ENCODE data around the gene BARHL2.

Gene BARHL2

DNA sequence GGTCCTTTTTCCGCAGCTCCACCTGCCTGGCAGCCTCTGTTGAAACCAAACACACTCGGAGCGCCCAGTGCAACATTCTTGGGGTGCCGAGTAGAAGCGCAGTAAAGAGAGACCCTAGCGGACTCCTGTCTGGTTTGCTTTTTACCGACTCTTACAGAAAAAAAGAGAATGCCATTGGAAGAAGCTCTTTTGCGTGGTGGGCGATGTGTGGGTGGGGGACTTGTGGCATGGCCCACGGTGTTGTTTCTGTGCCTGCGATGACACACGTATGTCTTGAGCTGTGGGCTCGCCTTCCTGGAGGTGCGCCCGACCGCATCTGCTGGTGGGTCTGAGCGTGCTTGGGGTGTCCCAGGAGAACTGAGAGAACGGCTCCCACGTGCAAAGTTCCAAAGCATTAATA is 7.3 kb upstream of the BARHL2 start:
- Histone ChIP-seq H3K27me3 (ENCODE audit: control insufficient read depth, low read length) (peaks cover 4% of the 10 kb centered on the region; the same call in 1 of the 2 replicates), H3K79me2 (ENCODE audit: control insufficient read depth, low read length) (no peaks in the 10 kb centered on the region), H3K4me3 (ENCODE audit: low read length) (no peak overlapping the region)

DNA sequence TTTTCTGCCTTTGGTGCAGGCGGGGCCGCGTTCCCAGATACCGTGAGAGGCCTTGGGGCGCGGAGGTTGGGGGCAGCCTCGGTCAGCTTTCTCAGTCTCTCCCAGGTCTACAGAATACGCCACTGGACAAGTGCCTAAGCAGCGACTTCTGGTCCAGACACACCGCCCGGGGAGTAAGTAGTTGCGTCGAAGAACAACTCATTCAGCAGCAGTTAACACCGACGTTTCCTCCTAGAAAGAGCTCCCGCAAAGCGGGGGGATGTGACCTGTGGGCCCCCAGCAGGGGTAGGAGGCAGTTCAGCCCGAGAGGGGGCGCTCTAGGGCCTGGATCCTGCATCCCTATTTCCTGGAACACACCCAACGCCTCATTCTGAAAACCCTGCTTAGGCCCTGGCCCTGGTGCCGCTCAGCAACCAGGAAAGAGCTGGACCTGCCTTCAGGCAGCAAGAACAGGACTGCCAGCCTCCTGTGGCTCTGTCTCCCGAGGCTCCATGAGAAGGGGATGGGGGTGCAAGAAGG is 6.5 kb upstream of the BARHL2 start:
- Histone ChIP-seq H3K27ac (ENCODE audit: low read depth, low read length) (no peak overlapping the region), H3K4me3 (ENCODE audit: low read length) (no peak overlapping the region), H4K20me1 (ENCODE audit: control insufficient read depth, insufficient read depth, low read depth, low read length) (no peaks in the 10 kb centered on the region), H3K4me1 (ENCODE audit: control insufficient read depth, low read length) (peaks cover 6% of the 10 kb centered on the region), H3K36me3 (ENCODE audit: control insufficient read depth, low read length) (no peaks in the 10 kb centered on the region), H3K9me3 (ENCODE audit: control insufficient read depth, insufficient read depth, low read length) (peaks cover 2% of the 10 kb centered on the region; the same call in 1 of the 2 replicates), H3K79me2 (ENCODE audit: control insufficient read depth, low read length) (no peaks in the 10 kb centered on the region), H3K27me3 (ENCODE audit: control insufficient read depth, low read length) (peaks cover 4% of the 10 kb centered on the region; the same call in 1 of the 2 replicates), H3K4me2 (ENCODE audit: low read length) (no peak overlapping the region), H3K9me2 (replicated peaks; ENCODE audit: control insufficient read depth, low read length) (no peaks in the 10 kb centered on the region), H3F3A (ENCODE audit: control insufficient read depth, insufficient read depth) (no peaks in the 10 kb centered on the region)
- no peak for TF ChIP-seq EZH2phosphoT487 (IDR thresholded peaks at IDR 0.05; ENCODE audit: borderline replicate concordance, low read length)
- TF ChIP-seq, protein P1, sequence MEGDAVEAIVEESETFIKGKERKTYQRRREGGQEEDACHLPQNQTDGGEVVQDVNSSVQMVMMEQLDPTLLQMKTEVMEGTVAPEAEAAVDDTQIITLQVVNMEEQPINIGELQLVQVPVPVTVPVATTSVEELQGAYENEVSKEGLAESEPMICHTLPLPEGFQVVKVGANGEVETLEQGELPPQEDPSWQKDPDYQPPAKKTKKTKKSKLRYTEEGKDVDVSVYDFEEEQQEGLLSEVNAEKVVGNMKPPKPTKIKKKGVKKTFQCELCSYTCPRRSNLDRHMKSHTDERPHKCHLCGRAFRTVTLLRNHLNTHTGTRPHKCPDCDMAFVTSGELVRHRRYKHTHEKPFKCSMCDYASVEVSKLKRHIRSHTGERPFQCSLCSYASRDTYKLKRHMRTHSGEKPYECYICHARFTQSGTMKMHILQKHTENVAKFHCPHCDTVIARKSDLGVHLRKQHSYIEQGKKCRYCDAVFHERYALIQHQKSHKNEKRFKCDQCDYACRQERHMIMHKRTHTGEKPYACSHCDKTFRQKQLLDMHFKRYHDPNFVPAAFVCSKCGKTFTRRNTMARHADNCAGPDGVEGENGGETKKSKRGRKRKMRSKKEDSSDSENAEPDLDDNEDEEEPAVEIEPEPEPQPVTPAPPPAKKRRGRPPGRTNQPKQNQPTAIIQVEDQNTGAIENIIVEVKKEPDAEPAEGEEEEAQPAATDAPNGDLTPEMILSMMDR (IDR thresholded peaks at IDR 0.05; ENCODE audit: low read depth, low read length, poor library complexity, severe bottlenecking): peak; percentile 52

More for the DNA sequence above, 7.3 kb upstream of the BARHL2 start:
- Histone ChIP-seq H3K27ac (ENCODE audit: low read depth, low read length) (no peak overlapping the region), H3K36me3 (ENCODE audit: control insufficient read depth, low read length) (no peaks in the 10 kb centered on the region), H3K9me2 (replicated peaks; ENCODE audit: control insufficient read depth, low read length) (no peaks in the 10 kb centered on the region), H3K4me1 (ENCODE audit: control insufficient read depth, low read length) (peaks cover 6% of the 10 kb centered on the region), H3K4me2 (ENCODE audit: low read length) (no peak overlapping the region), H3F3A (ENCODE audit: control insufficient read depth, insufficient read depth) (no peaks in the 10 kb centered on the region), H4K20me1 (ENCODE audit: control insufficient read depth, insufficient read depth, low read depth, low read length) (no peaks in the 10 kb centered on the region), H3K9me3 (ENCODE audit: control insufficient read depth, insufficient read depth, low read length) (no peaks in the 10 kb centered on the region)
- TF ChIP-seq, protein P1 (IDR thresholded peaks at IDR 0.05; ENCODE audit: low read depth, low read length, poor library complexity, severe bottlenecking): no peak
- TF ChIP-seq EZH2phosphoT487 (IDR thresholded peaks at IDR 0.05; ENCODE audit: borderline replicate concordance, low read length): no peak

DNA sequence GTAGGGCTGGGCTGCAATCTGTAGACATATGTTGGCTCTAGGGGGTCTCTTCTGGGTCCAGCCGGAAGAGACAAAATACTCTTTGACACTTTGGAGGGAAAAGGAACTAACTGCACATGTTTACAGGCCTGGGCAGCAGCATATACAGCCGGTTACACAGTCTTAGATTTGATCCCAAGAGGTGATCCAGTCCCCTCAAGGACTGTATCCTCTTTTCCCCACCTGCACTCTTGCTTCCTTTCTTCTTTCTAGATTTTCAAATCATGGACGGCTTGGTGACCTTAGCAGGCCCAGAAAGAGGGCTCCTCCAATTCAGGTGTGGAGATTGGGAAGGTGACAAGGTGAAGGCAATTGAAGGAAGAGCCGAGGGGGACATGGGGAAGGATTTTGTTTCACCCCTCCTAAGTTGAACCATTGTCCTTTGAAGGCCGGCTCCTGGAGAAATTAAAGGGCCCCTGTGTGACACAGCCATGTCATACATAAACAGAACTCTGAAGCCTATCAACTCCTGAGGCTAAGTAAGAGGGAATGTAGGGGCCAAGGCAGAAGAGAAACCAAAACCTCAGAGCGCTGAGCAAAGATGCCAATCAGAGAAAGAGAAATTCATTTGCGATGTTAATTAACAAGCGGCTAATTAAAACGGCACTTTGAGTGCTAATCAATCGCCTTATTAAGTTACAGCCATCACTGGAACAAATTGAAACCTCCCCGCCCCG is 5.9 kb upstream of the BARHL2 start:
- Histone ChIP-seq H3K9me2 (replicated peaks; ENCODE audit: control insufficient read depth, low read length) (no peaks in the 10 kb centered on the region), H3K4me3 (ENCODE audit: low read length) (no peak overlapping the region), H3K4me2 (ENCODE audit: low read length) (no peak overlapping the region), H3K27ac (ENCODE audit: low read depth, low read length) (no peak overlapping the region), H3K4me1 (ENCODE audit: control insufficient read depth, low read length) (peaks cover 6% of the 10 kb centered on the region), H3K79me2 (ENCODE audit: control insufficient read depth, low read length) (no peaks in the 10 kb centered on the region), H4K20me1 (ENCODE audit: control insufficient read depth, insufficient read depth, low read depth, low read length) (no peaks in the 10 kb centered on the region), H3K27me3 (ENCODE audit: control insufficient read depth, low read length) (peaks cover 4% of the 10 kb centered on the region; the same call in 1 of the 2 replicates), H3K9me3 (ENCODE audit: control insufficient read depth, insufficient read depth, low read length) (peaks cover 4% of the 10 kb centered on the region; the same call in 1 of the 2 replicates), H3F3A (ENCODE audit: control insufficient read depth, insufficient read depth) (no peaks in the 10 kb centered on the region), H3K36me3 (ENCODE audit: control insufficient read depth, low read length) (no peaks in the 10 kb centered on the region)
- no peak for TF ChIP-seq EZH2phosphoT487 (IDR thresholded peaks at IDR 0.05; ENCODE audit: borderline replicate concordance, low read length)
- TF ChIP-seq, protein P1 (IDR thresholded peaks at IDR 0.05; ENCODE audit: low read depth, low read length, poor library complexity, severe bottlenecking): no peak
